GM18517 (cell line): ENCODE measurements around the gene MAP3K13.
"Not testable (repeated sequence)": the region's sequence is repeated elsewhere in the genome, so short reads cannot be mapped to it uniquely, and the experiment has no call there.

ENCODE experiments used
- ATAC-seq: cut with Tn5 transposase; IDR thresholded peaks from one replicate; pipeline ENCODE4 v1.9.1; 2021; ENCODE audit warnings: mild to moderate bottlenecking, moderate library complexity; ENCODE audit not compliant: unreplicated experiment

Gene MAP3K13

GRCh38 chr3:185439745-185440466, 77.0 kb downstream of the MAP3K13 start:
- no peak for ATAC-seq

GRCh38 chr3:185442031-185442430, 79.1 kb downstream of the MAP3K13 start:
- no peak for ATAC-seq

- ATAC-seq, result no peak
These were observed 81.4 kb downstream of the MAP3K13 start for GRCh38 chr3:185444329-185444728.

GRCh38 chr3:185448107-185448506, 85.2 kb downstream of the MAP3K13 start:
- no peak for ATAC-seq

GRCh38 chr3:185451432-185451831, 88.5 kb downstream of the MAP3K13 start:
- ATAC-seq, result not testable (repeated sequence)

- ATAC-seq, result no peak
These were observed 94.4 kb downstream of the MAP3K13 start for GRCh38 chr3:185457376-185457775.

GRCh38 chr3:185460309-185460708, 97.4 kb downstream of the MAP3K13 start:
- no peak for ATAC-seq

GRCh38 chr3:185460719-185461350, 97.9 kb downstream of the MAP3K13 start:
- ATAC-seq, result no peak

GRCh38 chr3:185465471-185465870, 102.5 kb downstream of the MAP3K13 start:
- ATAC-seq, result no peak

- not testable (repeated sequence) for ATAC-seq
These were observed 103.2 kb downstream of the MAP3K13 start for GRCh38 chr3:185466123-185466522.

- ATAC-seq, result no peak
These were observed 106.6 kb downstream of the MAP3K13 start for GRCh38 chr3:185469542-185469941.

GRCh38 chr3:185470323-185470722, 107.4 kb downstream of the MAP3K13 start:
- ATAC-seq, result no peak

- no peak for ATAC-seq
These were observed 110.4 kb downstream of the MAP3K13 start for GRCh38 chr3:185473290-185473815.

GRCh38 chr3:185474922-185475321, 112.0 kb downstream of the MAP3K13 start:
- not testable (repeated sequence) for ATAC-seq

GRCh38 chr3:185477316-185477715, 114.4 kb downstream of the MAP3K13 start:
- no peak for ATAC-seq

- no peak for ATAC-seq
These were observed 116.5 kb downstream of the MAP3K13 start for GRCh38 chr3:185479373-185479945.

- ATAC-seq, result no peak
These were observed 121.4 kb downstream of the MAP3K13 start for GRCh38 chr3:185484296-185484695.

GRCh38 chr3:185486394-185486793, 123.5 kb downstream of the MAP3K13 start:
- no peak for ATAC-seq

GRCh38 chr3:185488465-185488864, 125.5 kb downstream of the MAP3K13 start:
- no peak for ATAC-seq

GRCh38 chr3:185489462-185489861, 126.5 kb downstream of the MAP3K13 start:
- ATAC-seq, result no peak

GRCh38 chr3:185490241-185490640, 127.3 kb downstream of the MAP3K13 start:
- ATAC-seq, result no peak
